Activated T-cell treated with anti-CD3 and anti-CD28 coated beads, Interleukin-2, amount 50 U/mL, for 72 hours (primary cell): ENCODE measurements around the gene TSPEAR. TPM values are rescaled to one million over a fixed set of nuclear protein-coding genes. Genes with fewer than 3 reads are reported as not detected.

Experiments used
- ATAC-seq, 2 donors: fragments of 150-1000 bp; cut with Tn5 transposase; replicated peaks in 1 of 2; 2 replicates each; pipeline ENCODE4 v1.10.0; 2021; ENCODE audit warnings: moderate library complexity in 2 of 2, mild to moderate bottlenecking in 1 of 2
- DNase-seq, 2 donors: peaks; one replicate each; pipeline ENCODE4 v3.0.0; 2021 to 2022; ENCODE audit warnings: mixed read lengths in 1 of 2
- H3K27ac Mint-ChIP-seq: one replicate; pipeline ENCODE4 v1.8.0; 2022; ENCODE audit warnings: mild to moderate bottlenecking, moderate library complexity, mixed read lengths
- H3K27me3 Mint-ChIP-seq: one replicate; pipeline ENCODE4 v1.8.0; 2022; ENCODE audit warnings: low read depth, mixed read lengths
- H3K36me3 Mint-ChIP-seq, 2 donors: one replicate each; pipeline ENCODE4 v1.8.0; 2022; ENCODE audit warnings: mixed read lengths in 2 of 2, mild to moderate bottlenecking in 1 of 2; ENCODE audit not compliant: insufficient read depth in 2 of 2
- H3K4me1 Mint-ChIP-seq: one replicate; pipeline ENCODE4 v1.8.0; 2022; ENCODE audit warnings: low read depth, mixed read lengths
- H3K4me3 Mint-ChIP-seq, 2 donors: one replicate each; pipeline ENCODE4 v1.8.0; 2022; ENCODE audit warnings: mild to moderate bottlenecking in 2 of 2, mixed read lengths in 2 of 2, moderate library complexity in 2 of 2
- H3K9me3 Mint-ChIP-seq, 2 donors: one replicate each; pipeline ENCODE4 v1.8.0; 2022; ENCODE audit warnings: mixed read lengths in 2 of 2
- total RNA-seq, 2 donors: library from RNA; stranded (reverse); gene quantifications; one replicate each; pipeline ENCODE4 v1.2.3, GENCODE V29; 2022

The TSPEAR gene
- total RNA-seq, 2 donors from 2014 or later, result not detected

DNA sequence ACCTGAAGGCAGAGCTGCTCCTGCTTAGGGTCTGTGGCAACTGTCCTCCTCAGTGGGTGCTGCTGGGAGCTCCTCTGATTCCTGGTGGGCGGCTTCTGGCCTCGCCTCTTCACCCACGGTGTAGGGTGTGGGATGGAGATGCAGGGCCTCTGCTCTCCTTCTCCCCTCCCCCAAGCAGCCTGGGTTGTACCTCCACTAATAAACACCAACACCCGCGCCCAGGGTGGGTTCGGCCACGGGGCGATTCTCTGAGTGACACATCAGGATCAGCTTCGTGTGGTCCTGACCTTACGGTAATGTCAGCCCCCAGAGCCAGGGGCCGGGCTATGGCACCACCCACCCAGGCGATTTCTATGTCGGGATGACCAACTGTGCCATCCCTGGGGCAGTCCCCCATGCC is 195.0 kb downstream of the TSPEAR start:
- Mint-ChIP-seq H3K27ac (no peak overlapping the region), H3K9me3 (no peaks in the 10 kb centered on the region), H3K4me1 (no peaks in the 10 kb centered on the region), H3K27me3 (no peaks in the 10 kb centered on the region), H3K4me3 (no peak overlapping the region), H3K36me3 (no peaks in the 10 kb centered on the region)
- ATAC-seq (no peak), DNase-seq (no peak)

DNA sequence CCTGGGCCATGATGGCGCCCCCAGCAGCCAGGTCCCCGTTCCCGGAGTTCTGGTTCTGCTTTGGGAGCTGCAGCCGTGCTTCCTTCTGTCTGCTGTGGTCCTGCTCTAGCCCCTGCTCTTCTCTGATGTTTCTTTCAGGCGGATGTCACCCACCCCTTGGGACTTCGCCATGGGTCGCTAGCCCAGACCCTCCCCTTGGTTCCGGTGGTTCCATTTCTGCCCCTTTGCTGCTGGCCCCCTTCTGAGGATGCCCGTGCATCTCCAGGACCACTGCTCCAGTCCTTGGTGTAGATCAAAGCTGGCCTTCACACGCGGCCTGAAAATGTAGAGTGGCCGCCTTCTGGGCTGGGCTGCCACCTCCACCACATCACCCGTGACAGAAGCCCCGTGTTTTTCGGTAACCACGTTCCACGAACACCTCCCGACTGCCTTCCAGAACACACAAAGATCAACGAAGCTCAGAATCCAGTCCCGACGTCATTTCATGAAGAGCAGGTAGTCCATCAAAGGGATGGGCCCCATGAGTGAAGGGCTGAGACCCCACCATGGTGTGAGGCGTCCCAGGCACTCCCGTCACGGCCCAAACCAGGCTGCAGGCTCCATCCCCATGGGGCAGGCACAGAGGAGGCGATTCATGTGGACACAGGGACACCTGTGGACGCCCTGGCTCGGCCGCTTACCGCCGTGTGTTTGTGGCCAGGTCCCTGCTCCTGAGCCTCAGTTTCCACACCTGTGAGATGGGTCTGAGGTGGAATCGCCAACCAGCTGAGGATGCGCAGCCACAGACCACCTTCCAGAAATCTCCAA is 195.8 kb downstream of the TSPEAR start:
- Mint-ChIP-seq H3K9me3 (no peaks in the 10 kb centered on the region), H3K36me3 (no peaks in the 10 kb centered on the region), H3K4me3 (no peak overlapping the region), H3K27ac (no peak overlapping the region), H3K4me1 (no peaks in the 10 kb centered on the region), H3K27me3 (no peaks in the 10 kb centered on the region)
- no peak for DNase-seq
- no peak for ATAC-seq

GRCh38 chr21:44514746-44515358 is 196.5 kb downstream of the TSPEAR start:
- Mint-ChIP-seq H3K4me1 (no peaks in the 10 kb centered on the region), H3K36me3 (no peaks in the 10 kb centered on the region), H3K27me3 (no peaks in the 10 kb centered on the region), H3K9me3 (no peaks in the 10 kb centered on the region), H3K4me3 (no peak overlapping the region), H3K27ac (no peak overlapping the region)
- ATAC-seq (no peak), DNase-seq (no peak)

DNA sequence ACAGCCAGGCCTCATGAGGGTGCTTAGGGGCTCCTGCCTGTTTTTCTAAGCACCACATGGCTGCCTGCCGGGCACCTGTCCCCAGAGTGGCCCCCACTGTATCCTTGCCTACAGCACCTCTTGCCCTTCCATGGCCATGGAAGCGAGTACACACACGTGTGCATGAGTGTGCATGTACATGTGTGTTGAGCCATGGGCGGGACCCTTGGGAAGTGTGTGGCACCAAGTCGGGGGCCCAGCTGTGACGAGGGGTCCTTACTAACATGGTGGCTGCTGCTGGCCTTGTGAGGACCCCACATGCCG is 197.2 kb downstream of the TSPEAR start:
- Mint-ChIP-seq H3K27me3 (no peaks in the 10 kb centered on the region), H3K4me1 (no peaks in the 10 kb centered on the region), H3K4me3 (no peak overlapping the region), H3K9me3 (no peaks in the 10 kb centered on the region), H3K27ac (no peak overlapping the region), H3K36me3 (no peaks in the 10 kb centered on the region)
- ATAC-seq, result no peak
- DNase-seq, result no peak

- H3K4me1 Mint-ChIP-seq, result no peaks in the 10 kb centered on the region
- no peak overlapping the region for H3K4me3 Mint-ChIP-seq
- no peaks in the 10 kb centered on the region for H3K27me3 Mint-ChIP-seq
- H3K9me3 Mint-ChIP-seq, result no peaks in the 10 kb centered on the region
- no peak for DNase-seq
- no peak for ATAC-seq
- H3K27ac Mint-ChIP-seq, result no peak overlapping the region
- H3K36me3 Mint-ChIP-seq, result no peaks in the 10 kb centered on the region
Observed at GRCh38 chr21:44513389-44514217, 197.8 kb downstream of the TSPEAR start.

DNA sequence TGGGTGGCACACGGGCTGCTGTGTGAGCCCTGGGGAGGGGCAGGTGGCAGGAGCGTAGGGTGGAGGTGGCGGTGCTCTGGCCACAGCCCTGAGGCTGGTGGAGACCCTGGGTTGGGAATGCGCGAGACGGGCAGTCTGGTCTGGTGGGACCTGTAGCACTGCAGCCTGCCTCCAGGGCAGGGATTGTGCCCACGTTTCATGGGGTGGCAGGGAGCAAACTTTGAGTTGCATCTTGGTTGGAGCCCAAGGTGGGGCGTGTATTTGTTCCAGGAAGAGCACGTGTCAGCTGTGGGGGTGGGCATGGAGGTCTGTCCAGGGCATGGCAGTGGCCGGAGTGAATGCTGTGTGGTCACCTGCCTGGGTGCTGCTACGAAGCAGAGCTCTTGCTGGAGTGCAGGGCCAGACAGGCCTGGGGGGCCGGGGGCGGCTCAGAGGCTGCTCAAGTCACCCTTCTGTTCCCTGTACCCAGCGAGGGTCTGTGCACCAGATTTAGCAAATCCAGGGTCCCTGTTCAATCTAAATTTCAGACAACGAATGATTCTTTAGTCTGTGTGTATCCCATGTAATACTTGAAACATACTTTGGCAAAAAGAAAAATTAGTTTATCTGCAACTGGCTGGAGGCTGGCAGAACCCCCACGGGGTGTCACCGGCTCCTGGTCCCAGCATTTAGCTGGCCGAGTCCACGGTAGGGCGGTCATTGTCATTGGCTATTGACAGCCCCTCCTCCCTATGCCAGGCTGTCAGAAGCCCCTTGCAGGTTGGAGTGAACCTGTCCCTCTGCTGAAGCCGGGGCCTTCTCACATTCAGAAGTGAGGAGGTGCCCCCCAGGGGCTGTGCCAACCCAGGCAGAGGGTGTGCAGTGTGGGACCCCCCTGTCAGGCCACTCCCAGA is 198.6 kb downstream of the TSPEAR start:
- Mint-ChIP-seq H3K4me1 (no peaks in the 10 kb centered on the region), H3K4me3 (no peak overlapping the region), H3K9me3 (no peaks in the 10 kb centered on the region), H3K36me3 (no peaks in the 10 kb centered on the region), H3K27ac (no peak overlapping the region), H3K27me3 (no peaks in the 10 kb centered on the region)
- DNase-seq (no peak), ATAC-seq (no peak)

DNA sequence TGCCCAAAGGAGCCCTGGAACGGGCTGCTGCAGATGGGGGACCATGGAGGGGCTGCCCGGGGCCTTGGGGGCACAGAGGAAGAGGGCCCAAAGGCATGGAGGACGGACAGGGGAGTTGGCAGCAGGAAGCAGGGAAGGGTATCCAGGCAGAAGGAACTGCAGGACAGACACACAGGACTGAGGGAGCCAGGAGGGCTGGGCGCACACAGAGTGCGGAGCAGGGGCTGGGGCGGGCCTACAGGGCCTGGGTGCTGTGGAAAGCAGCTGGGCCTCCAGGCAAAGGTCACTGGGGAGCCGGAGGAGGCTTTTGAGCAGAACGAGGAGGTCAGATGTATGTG is 199.5 kb downstream of the TSPEAR start:
- no peak overlapping the region for H3K27ac Mint-ChIP-seq
- H3K36me3 Mint-ChIP-seq, result no peaks in the 10 kb centered on the region
- ATAC-seq, result no peak
- no peaks in the 10 kb centered on the region for H3K4me1 Mint-ChIP-seq
- DNase-seq, result no peak
- no peaks in the 10 kb centered on the region for H3K27me3 Mint-ChIP-seq
- no peaks in the 10 kb centered on the region for H3K9me3 Mint-ChIP-seq
- no peak overlapping the region for H3K4me3 Mint-ChIP-seq

- no peak for ATAC-seq
- H3K27me3 Mint-ChIP-seq, result no peaks in the 10 kb centered on the region
Observed at GRCh38 chr21:44511219-44511937, 200.0 kb downstream of the TSPEAR start.

DNA sequence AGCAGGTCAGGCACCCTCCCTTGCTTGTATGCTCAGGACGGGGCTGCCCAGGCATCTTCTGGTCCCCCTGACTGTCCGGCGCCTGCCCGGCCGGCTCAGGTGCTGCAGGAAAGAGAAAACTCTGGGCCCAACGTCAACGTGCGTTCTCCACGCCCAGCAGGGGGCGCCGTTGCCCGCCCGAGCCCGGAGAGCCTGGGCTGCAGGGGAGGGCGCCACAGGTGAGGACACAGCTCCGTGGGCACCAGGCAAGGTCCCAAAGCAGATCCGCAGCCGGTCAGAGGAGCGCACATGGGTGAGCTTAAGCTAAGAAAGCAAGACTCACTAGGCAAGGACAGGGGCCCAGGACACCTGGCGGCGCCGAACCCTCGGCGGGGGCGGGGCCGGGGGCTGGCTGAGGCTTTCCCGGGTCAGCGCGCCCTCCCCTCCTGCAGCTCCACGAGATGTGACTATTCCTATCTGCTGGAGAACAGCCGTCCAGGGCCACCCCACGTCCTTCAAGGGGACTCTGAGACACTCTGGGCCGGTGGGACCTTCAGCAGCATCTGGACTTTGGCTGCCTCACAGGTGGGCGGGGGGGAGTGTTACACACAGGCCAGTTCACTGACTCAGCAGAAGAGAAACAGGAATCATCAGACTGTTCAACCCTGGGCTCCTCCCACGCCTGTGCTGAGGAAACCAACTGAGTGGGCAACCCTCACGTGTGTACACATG is 200.7 kb downstream of the TSPEAR start:
- no peaks in the 10 kb centered on the region for H3K9me3 Mint-ChIP-seq
- H3K27ac Mint-ChIP-seq, result no peak overlapping the region
- no peaks in the 10 kb centered on the region for H3K4me1 Mint-ChIP-seq
- H3K4me3 Mint-ChIP-seq, result peak overlapping the region; percentile 47 to 64
- no peaks in the 10 kb centered on the region for H3K27me3 Mint-ChIP-seq
- no peaks in the 10 kb centered on the region for H3K36me3 Mint-ChIP-seq
- ATAC-seq (peak; percentile 85 to 92), DNase-seq (peak; percentile 78 to 90)

More at GRCh38 chr21:44511219-44511937, 200.0 kb downstream of the TSPEAR start:
- no peaks in the 10 kb centered on the region for H3K36me3 Mint-ChIP-seq
- H3K4me1 Mint-ChIP-seq, result no peaks in the 10 kb centered on the region
- H3K27ac Mint-ChIP-seq, result no peak overlapping the region
- DNase-seq, result no peak
- H3K9me3 Mint-ChIP-seq, result no peaks in the 10 kb centered on the region
- peak overlapping the region in 1 of 2 donors; percentile 32 for H3K4me3 Mint-ChIP-seq

- H3K27ac Mint-ChIP-seq, result no peak overlapping the region
- no peak for DNase-seq
- no peaks in the 10 kb centered on the region for H3K4me1 Mint-ChIP-seq
- no peaks in the 10 kb centered on the region for H3K36me3 Mint-ChIP-seq
- ATAC-seq, result peak in 1 of 2 donors; percentile 2
- peak overlapping the region; percentile 47 to 64 for H3K4me3 Mint-ChIP-seq
- no peaks in the 10 kb centered on the region for H3K9me3 Mint-ChIP-seq
- no peaks in the 10 kb centered on the region for H3K27me3 Mint-ChIP-seq
Observed at GRCh38 chr21:44510109-44510507, 201.3 kb downstream of the TSPEAR start.

- Mint-ChIP-seq H3K27me3 (no peaks in the 10 kb centered on the region), H3K4me3 (no peak overlapping the region), H3K4me1 (no peaks in the 10 kb centered on the region), H3K36me3 (no peaks in the 10 kb centered on the region), H3K27ac (no peak overlapping the region), H3K9me3 (no peaks in the 10 kb centered on the region)
- no peak for DNase-seq
- ATAC-seq, result no peak
Observed at GRCh38 chr21:44509539-44509938, 201.8 kb downstream of the TSPEAR start.
